SU-DHL-6 (cell line): ENCODE results near the gene SPACDR.

Source experiments
- H2AFZ ChIP-seq: fragments of 200-600 bp; sonication (generic); 2 replicates; pipeline ENCODE4 v1.6.1; 2014; ENCODE audit warnings: low read depth, mild to moderate bottlenecking, moderate library complexity, mixed read lengths, antibody characterized with exemption, low read length; ENCODE audit not compliant: severe bottlenecking
- H3F3A ChIP-seq: fragments of 200-600 bp; shearing (Covaris generic); 2 replicates; pipeline ENCODE4 v1.6.0; 2016; ENCODE audit warnings: antibody characterized with exemption, mild to moderate bottlenecking; ENCODE audit not compliant: insufficient read depth
- H3K27ac ChIP-seq: fragments of 200-600 bp; sonication (generic); 2 replicates; pipeline ENCODE4 v1.5.1; 2016; ENCODE audit warnings: low read depth, mild to moderate bottlenecking, low read length, moderate library complexity, mixed read lengths
- H3K27me3 ChIP-seq: fragments of 200-600 bp; sonication (generic), shearing (Covaris generic); 2 replicates; pipeline ENCODE4 v1.6.0; 2014; ENCODE audit warnings: mild to moderate bottlenecking, low read length
- H3K36me3 ChIP-seq: fragments of 200-600 bp; sonication (generic); 2 replicates; pipeline ENCODE4 v1.6.1; 2014; ENCODE audit warnings: mild to moderate bottlenecking, low read length, mixed read lengths
- H3K4me2 ChIP-seq: fragments of 300-600, 200-600 bp; shearing (Covaris generic), sonication (generic); 2 replicates; pipeline ENCODE4 v1.6.0; 2014; ENCODE audit warnings: low read length, low read depth, mild to moderate bottlenecking; ENCODE audit not compliant: poor library complexity, severe bottlenecking
- H3K4me3 ChIP-seq: fragments of 200-600 bp; sonication (generic); 2 replicates; pipeline ENCODE4 v1.5.1; 2014; ENCODE audit warnings: antibody characterized with exemption, low read length, mild to moderate bottlenecking, mixed read lengths; ENCODE audit not compliant: insufficient read depth, poor library complexity, severe bottlenecking
- H3K79me2 ChIP-seq: fragments of 200-600 bp; sonication (generic); 2 replicates; pipeline ENCODE4 v1.6.1; 2014; ENCODE audit warnings: mild to moderate bottlenecking, low read length, moderate library complexity; ENCODE audit not compliant: insufficient read depth
- H3K9ac ChIP-seq: fragments of 200-600 bp; sonication (generic); 2 replicates; pipeline ENCODE4 v1.7.0; 2014; ENCODE audit warnings: mild to moderate bottlenecking, low read length
- H3K9me2 ChIP-seq: fragments of 200-600 bp; sonication (generic); replicated peaks from 2 replicates; pipeline ENCODE4 v1.6.1; 2014; ENCODE audit warnings: low read length; ENCODE audit not compliant: insufficient read depth
- H3K9me3 ChIP-seq: fragments of 200-600 bp; sonication (generic); 2 replicates; pipeline ENCODE4 v1.6.1; 2014; ENCODE audit warnings: low read length, mixed read lengths; ENCODE audit not compliant: insufficient read depth
- H4K20me1 ChIP-seq: fragments of 200-600 bp; sonication (generic); 2 replicates; pipeline ENCODE4 v1.6.1; 2014; ENCODE audit warnings: low read depth, mild to moderate bottlenecking, antibody characterized with exemption, low read length, moderate library complexity, mixed read lengths
- CTCF ChIP-seq: fragments of 200-600 bp; sonication (generic); IDR thresholded peaks from one replicate; pipeline ENCODE4 v1.5.1; 2017; ENCODE audit warnings: antibody characterized with exemption, mild to moderate bottlenecking, low read length, moderate library complexity; ENCODE audit not compliant: insufficient read depth, poor library complexity, severe bottlenecking
- EZH2phosphoT487 ChIP-seq: fragments of 200-600 bp; sonication (generic), shearing (Covaris generic); conservative IDR thresholded peaks from 2 replicates; pipeline ENCODE4 v1.6.1; 2018; ENCODE audit warnings: mild to moderate bottlenecking, antibody characterized with exemption, low read length, moderate library complexity, mixed read lengths

The SPACDR gene

GRCh38 chr7:100438172-100438571 is 25.9 kb downstream of the SPACDR start:
- no peaks in the 10 kb centered on the region for H3K36me3 ChIP-seq
- no peak overlapping the region for H3K9ac ChIP-seq
- no peaks in the 10 kb centered on the region for H4K20me1 ChIP-seq
- TF ChIP-seq CTCF (no peak), EZH2phosphoT487 (no peak)
- H2AFZ ChIP-seq: no peak overlapping the region
- H3F3A ChIP-seq: peaks cover 39% of the 10 kb centered on the region
- no peak overlapping the region for H3K4me3 ChIP-seq
- no peaks in the 10 kb centered on the region for H3K9me3 ChIP-seq
- peaks cover 14% of the 10 kb centered on the region; the same call in 1 of the 2 replicates for H3K79me2 ChIP-seq
- H3K4me2 ChIP-seq: no peak overlapping the region
- H3K27ac ChIP-seq: no peak overlapping the region
- H3K9me2 ChIP-seq: no peaks in the 10 kb centered on the region
- H3K27me3 ChIP-seq: no peaks in the 10 kb centered on the region

- Histone ChIP-seq H3K4me2 (peak overlapping the region; percentile 90), H3K36me3 (no peaks in the 10 kb centered on the region), H3K27ac (no peak overlapping the region), H3K79me2 (peaks cover 14% of the 10 kb centered on the region; the same call in 1 of the 2 replicates), H3K9ac (peak overlapping the region; percentile 96), H2AFZ (no peak overlapping the region), H3K27me3 (no peaks in the 10 kb centered on the region), H4K20me1 (no peaks in the 10 kb centered on the region), H3K9me2 (no peaks in the 10 kb centered on the region), H3K9me3 (no peaks in the 10 kb centered on the region), H3K4me3 (no peak overlapping the region), H3F3A (peaks cover 47% of the 10 kb centered on the region)
- TF ChIP-seq EZH2phosphoT487: no peak
- TF ChIP-seq CTCF: no peak
Measured at GRCh38 chr7:100437150-100438100, 26.6 kb downstream of the SPACDR start.

- H3K9me3 ChIP-seq: no peaks in the 10 kb centered on the region
- H4K20me1 ChIP-seq: no peaks in the 10 kb centered on the region
- no peaks in the 10 kb centered on the region for H3K27me3 ChIP-seq
- no peaks in the 10 kb centered on the region for H3K9me2 ChIP-seq
- H3K9ac ChIP-seq: peak overlapping the region; percentile 96
- no peak for TF ChIP-seq EZH2phosphoT487
- TF ChIP-seq CTCF: no peak
- peaks cover 32% of the 10 kb centered on the region for H3K79me2 ChIP-seq
- no peaks in the 10 kb centered on the region for H3K36me3 ChIP-seq
- H2AFZ ChIP-seq: no peak overlapping the region
- peaks cover 64% of the 10 kb centered on the region for H3F3A ChIP-seq
- H3K4me2 ChIP-seq: peak overlapping the region; percentile 90
- H3K4me3 ChIP-seq: peak overlapping the region; percentile 95
- H3K27ac ChIP-seq: peak overlapping the region; percentile 89
Measured at GRCh38 chr7:100435401-100436304, 28.4 kb downstream of the SPACDR start.
